Panc1 (cell line): ENCODE data around the gene NR6A1. TPM values are rescaled to one million over a fixed set of nuclear protein-coding genes. Genes with fewer than 3 reads are reported as not detected.
A peak's percentile ranks its signal among the peaks of the same experiment; 100 is the strongest.

Experiments
- ATAC-seq: fragments of 200-7000 bp; cut with Tn5 transposase; 2 replicates; pipeline ENCODE4 v1.9.1; 2020; ENCODE audit warnings: mild to moderate bottlenecking, moderate library complexity
- BruUV-seq: library from RNA; stranded (reverse); fragments of 400-500 nt; replicated peaks from 2 replicates; lab custom pipeline; 2021; lab: Mats Ljungman, UMichigan
- CTCF ChIA-PET: fragments of 300-600 bp; sonication (Branson Sonifier 250); formaldehyde crosslinking; loops from one replicate; lab custom pipeline; 2022; ENCODE audit warnings: antibody characterized with exemption; lab: Charles Lee
- POLR2A ChIA-PET: fragments of 300-600 bp; sonication (Branson Sonifier 250); formaldehyde crosslinking; loops from one replicate; lab custom pipeline; 2022; ENCODE audit warnings: antibody characterized with exemption; lab: Charles Lee
- DNase-seq: peaks from one replicate; pipeline ENCODE4 v3.0.0-alpha.2; 2010; ENCODE audit warnings: low read depth, low spot score
- H3K27ac ChIP-seq: 2 replicates; pipeline ENCODE4 v1.5.1; 2011; ENCODE audit warnings: mild to moderate bottlenecking, low read length, inconsistent platforms
- H3K27me3 ChIP-seq: fragments of 200-500 bp; sonication (Bioruptor generic); 2 replicates; pipeline ENCODE4 v1.6.0; 2014; ENCODE audit warnings: low read length, inconsistent platforms; ENCODE audit not compliant: control insufficient read depth, insufficient read depth
- H3K36me3 ChIP-seq: fragments of 200-500 bp; sonication (Bioruptor generic); 2 replicates; pipeline ENCODE4 v1.5.1; 2014; ENCODE audit warnings: inconsistent platforms, mild to moderate bottlenecking, low read length, moderate library complexity; ENCODE audit not compliant: control insufficient read depth, insufficient read depth
- H3K4me1 ChIP-seq: 2 replicates; pipeline ENCODE4 v1.5.1; 2011; ENCODE audit warnings: inconsistent platforms, mild to moderate bottlenecking, low read length, moderate library complexity; ENCODE audit not compliant: control insufficient read depth, insufficient read depth
- H3K4me3 ChIP-seq, 2 experiments: 2 replicates each; pipeline ENCODE4 v1.5.1; 2011 to 2012; ENCODE audit warnings: low read depth in 2 of 2, low read length in 2 of 2, mild to moderate bottlenecking in 2 of 2, inconsistent platforms in 1 of 2, moderate library complexity in 1 of 2
- H3K9me3 ChIP-seq: fragments of 200-500 bp; sonication (Bioruptor generic); 2 replicates; pipeline ENCODE4 v1.5.1; 2014; ENCODE audit warnings: low read depth, mild to moderate bottlenecking, inconsistent platforms, low read length, moderate library complexity; ENCODE audit not compliant: control insufficient read depth, insufficient read depth
- POLR2AphosphoS5 ChIP-seq: IDR thresholded peaks from 2 replicates; pipeline ENCODE4 v1.6.1; 2012; ENCODE audit warnings: mild to moderate bottlenecking, low read depth, low read length, moderate library complexity
- SIN3A ChIP-seq: IDR thresholded peaks from 2 replicates; pipeline ENCODE4 v1.6.1; 2012; ENCODE audit warnings: low read depth, mild to moderate bottlenecking, low read length, moderate library complexity, borderline replicate concordance; ENCODE audit not compliant: insufficient read depth
- TCF7L2 ChIP-seq: IDR thresholded peaks from 2 replicates; pipeline ENCODE4 v1.6.1; 2011; ENCODE audit warnings: mild to moderate bottlenecking, low read depth, low read length, inconsistent platforms
- in situ Hi-C: cut with HindIII; loops from 2 replicates; pipeline ENCODE4 v1.10.0; 2016; ENCODE audit warnings: low sequenced_read_pairs, low pct_unique_long_range_greater_than_20kb
- intact Hi-C: fragments of 100-400 bp; cut with micrococcal nuclease; formaldehyde crosslinking; loops from one replicate; pipeline ENCODE4 v1.10.0; 2022; ENCODE audit not compliant: unreplicated experiment
- total RNA-seq: library from RNA; stranded (reverse); gene quantifications from one replicate; pipeline ENCODE4 v1.2.1, GENCODE V29; 2021; ENCODE audit not compliant: unreplicated experiment
- TF ChIP-seq, protein P1 (sequence below), 2 experiments: IDR thresholded peaks; 2 replicates each; pipeline ENCODE4 v1.6.1; 2011 to 2012; ENCODE audit warnings: low read depth in 2 of 2, control low read depth in 1 of 2, low read length in 1 of 2, mild to moderate bottlenecking in 1 of 2, moderate library complexity in 1 of 2; ENCODE audit not compliant: insufficient read depth in 1 of 2
- TF ChIP-seq, protein P2 (sequence below): fragments of 450-650 bp; IDR thresholded peaks from 2 replicates; pipeline ENCODE4 v1.5.1; 2017; ENCODE audit warnings: mild to moderate bottlenecking

Gene NR6A1
- total RNA-seq, 1 experiment from 2014 or later = 7.6 TPM

DNA sequence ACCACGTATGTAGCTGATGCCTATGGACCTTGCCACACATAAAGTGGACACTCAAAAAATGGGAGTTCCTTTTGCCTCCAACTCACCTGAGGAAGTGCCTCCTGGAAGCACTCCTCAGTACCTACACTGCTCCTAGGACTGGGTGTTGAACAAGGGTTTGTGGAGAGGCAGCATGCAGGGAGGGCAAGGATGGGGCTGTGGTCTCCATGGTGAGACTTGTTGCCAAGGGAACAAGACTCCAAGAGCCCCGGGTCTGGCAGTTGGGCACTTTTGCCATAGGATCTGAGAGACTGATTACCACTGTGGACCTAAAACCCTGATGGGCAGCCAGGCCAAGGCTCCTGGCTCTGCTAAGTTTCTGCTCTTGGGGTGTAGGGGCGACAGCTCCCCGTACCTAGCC is 257.0 kb downstream of the NR6A1 start:
- CTCF ChIA-PET = no interaction called here
- in situ Hi-C loops (no loop called here), intact Hi-C loops (loop anchor here (10.0 kb wide), 1 partner anchor 99 kb away; the partner anchor contains the start of gene PSMB7)
- Histone ChIP-seq H3K36me3 (no peaks in the 10 kb centered on the region; the same call in 1 of the 2 replicates), H3K27me3 (no peaks in the 10 kb centered on the region), H3K9me3 (no peaks in the 10 kb centered on the region), H3K4me3 (no peak overlapping the region), H3K27ac (no peak overlapping the region), H3K4me1 (peaks cover 11% of the 10 kb centered on the region; the same call in 1 of the 2 replicates)
- no peak for ATAC-seq
- no TSS peak for BruUV-seq
- POLR2A ChIA-PET = no interaction called here
- DNase-seq = no peak
- TF ChIP-seq POLR2AphosphoS5 (no peak), TCF7L2 (no peak), SIN3A (no peak)
- TF ChIP-seq, protein P1, sequence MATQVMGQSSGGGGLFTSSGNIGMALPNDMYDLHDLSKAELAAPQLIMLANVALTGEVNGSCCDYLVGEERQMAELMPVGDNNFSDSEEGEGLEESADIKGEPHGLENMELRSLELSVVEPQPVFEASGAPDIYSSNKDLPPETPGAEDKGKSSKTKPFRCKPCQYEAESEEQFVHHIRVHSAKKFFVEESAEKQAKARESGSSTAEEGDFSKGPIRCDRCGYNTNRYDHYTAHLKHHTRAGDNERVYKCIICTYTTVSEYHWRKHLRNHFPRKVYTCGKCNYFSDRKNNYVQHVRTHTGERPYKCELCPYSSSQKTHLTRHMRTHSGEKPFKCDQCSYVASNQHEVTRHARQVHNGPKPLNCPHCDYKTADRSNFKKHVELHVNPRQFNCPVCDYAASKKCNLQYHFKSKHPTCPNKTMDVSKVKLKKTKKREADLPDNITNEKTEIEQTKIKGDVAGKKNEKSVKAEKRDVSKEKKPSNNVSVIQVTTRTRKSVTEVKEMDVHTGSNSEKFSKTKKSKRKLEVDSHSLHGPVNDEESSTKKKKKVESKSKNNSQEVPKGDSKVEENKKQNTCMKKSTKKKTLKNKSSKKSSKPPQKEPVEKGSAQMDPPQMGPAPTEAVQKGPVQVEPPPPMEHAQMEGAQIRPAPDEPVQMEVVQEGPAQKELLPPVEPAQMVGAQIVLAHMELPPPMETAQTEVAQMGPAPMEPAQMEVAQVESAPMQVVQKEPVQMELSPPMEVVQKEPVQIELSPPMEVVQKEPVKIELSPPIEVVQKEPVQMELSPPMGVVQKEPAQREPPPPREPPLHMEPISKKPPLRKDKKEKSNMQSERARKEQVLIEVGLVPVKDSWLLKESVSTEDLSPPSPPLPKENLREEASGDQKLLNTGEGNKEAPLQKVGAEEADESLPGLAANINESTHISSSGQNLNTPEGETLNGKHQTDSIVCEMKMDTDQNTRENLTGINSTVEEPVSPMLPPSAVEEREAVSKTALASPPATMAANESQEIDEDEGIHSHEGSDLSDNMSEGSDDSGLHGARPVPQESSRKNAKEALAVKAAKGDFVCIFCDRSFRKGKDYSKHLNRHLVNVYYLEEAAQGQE (IDR thresholded peaks at IDR 0.05; ENCODE audit: insufficient read depth in 1 of 2, low read depth in 2 of 2, low read length in 1 of 2) = no peak
- TF ChIP-seq, protein P2, sequence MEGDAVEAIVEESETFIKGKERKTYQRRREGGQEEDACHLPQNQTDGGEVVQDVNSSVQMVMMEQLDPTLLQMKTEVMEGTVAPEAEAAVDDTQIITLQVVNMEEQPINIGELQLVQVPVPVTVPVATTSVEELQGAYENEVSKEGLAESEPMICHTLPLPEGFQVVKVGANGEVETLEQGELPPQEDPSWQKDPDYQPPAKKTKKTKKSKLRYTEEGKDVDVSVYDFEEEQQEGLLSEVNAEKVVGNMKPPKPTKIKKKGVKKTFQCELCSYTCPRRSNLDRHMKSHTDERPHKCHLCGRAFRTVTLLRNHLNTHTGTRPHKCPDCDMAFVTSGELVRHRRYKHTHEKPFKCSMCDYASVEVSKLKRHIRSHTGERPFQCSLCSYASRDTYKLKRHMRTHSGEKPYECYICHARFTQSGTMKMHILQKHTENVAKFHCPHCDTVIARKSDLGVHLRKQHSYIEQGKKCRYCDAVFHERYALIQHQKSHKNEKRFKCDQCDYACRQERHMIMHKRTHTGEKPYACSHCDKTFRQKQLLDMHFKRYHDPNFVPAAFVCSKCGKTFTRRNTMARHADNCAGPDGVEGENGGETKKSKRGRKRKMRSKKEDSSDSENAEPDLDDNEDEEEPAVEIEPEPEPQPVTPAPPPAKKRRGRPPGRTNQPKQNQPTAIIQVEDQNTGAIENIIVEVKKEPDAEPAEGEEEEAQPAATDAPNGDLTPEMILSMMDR = no peak

- no peaks in the 10 kb centered on the region for H3K9me3 ChIP-seq
- ATAC-seq = peak; percentile 48
- intact Hi-C loops (loop anchor here (10.0 kb wide), 1 partner anchor 99 kb away; the partner anchor contains the start of gene PSMB7), in situ Hi-C loops (no loop called here)
- peaks cover 11% of the 10 kb centered on the region; the same call in 1 of the 2 replicates for H3K4me1 ChIP-seq
- TF ChIP-seq TCF7L2 (no peak), SIN3A (no peak)
- TF ChIP-seq, protein P1 (IDR thresholded peaks at IDR 0.05; ENCODE audit: insufficient read depth in 1 of 2, low read depth in 2 of 2, low read length in 1 of 2) = no peak
- POLR2A ChIA-PET = no interaction called here
- CTCF ChIA-PET = no interaction called here
- no peaks in the 10 kb centered on the region for H3K27me3 ChIP-seq
- H3K4me3 ChIP-seq = no peak overlapping the region
- BruUV-seq = no TSS peak
- H3K27ac ChIP-seq = no peak overlapping the region
- no peak for DNase-seq
- no peaks in the 10 kb centered on the region; the same call in 1 of the 2 replicates for H3K36me3 ChIP-seq
These were observed 257.6 kb downstream of the NR6A1 start for GRCh38 chr9:124513376-124513994.
